ENCODE measurements around the gene PRSS50. TPM values are rescaled to one million over a fixed set of nuclear protein-coding genes. Genes with fewer than 3 reads are reported as not detected.

Gene PRSS50
- total RNA-seq, 1 experiment from 2014 or later: not detected

DNA sequence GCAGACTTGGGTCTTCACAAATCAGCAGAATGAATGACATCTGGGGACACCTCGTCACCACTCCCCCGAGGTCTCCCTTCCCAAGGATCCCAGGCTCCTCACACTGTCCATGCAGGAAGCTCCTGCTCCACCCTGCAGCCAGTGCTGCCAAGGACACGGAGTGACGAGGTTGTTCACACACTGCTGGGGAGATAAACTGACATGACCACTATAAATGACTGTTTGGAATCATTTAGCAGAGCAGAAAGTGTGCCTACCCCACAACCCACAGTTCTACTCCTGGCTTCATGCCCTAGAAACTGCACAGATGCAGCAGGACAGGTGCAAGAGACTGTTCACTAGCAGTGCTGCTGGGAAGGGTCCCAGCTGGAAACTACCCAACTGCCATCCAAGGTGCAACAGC is 19.7 kb upstream of the PRSS50 start:
- no peak for DNase-seq (ENCODE audit: low read depth, low spot score)
- ChIA-PET POLR2A (no interaction called here), CTCF (no interaction called here), RAD21 (ENCODE audit: low non-redundant PET in 1 of 2, low total read pairs in 2 of 2, uncharacterized antibody in 2 of 2, unreplicated experiment in 2 of 2) (no interaction called here)
- no peaks in the 10 kb centered on the region for H4K20me1 ChIP-seq (ENCODE audit: insufficient read depth)
- BruUV-seq (replicated peaks): no TSS peak
- no peaks in the 10 kb centered on the region for H3K4me1 ChIP-seq (ENCODE audit: control insufficient read depth in 1 of 2, insufficient read depth in 2 of 2, low read length in 2 of 2)
- no peak overlapping the region for H2AFZ ChIP-seq (ENCODE audit: low read depth, low read length, poor library complexity, severe bottlenecking)
- H3K4me3 ChIP-seq (replicated peaks in 1 of 2; ENCODE audit: low read depth in 1 of 2, low read length in 2 of 2): no peak overlapping the region
- H3K9ac ChIP-seq (ENCODE audit: low read length): no peak overlapping the region
- H3K79me2 ChIP-seq (ENCODE audit: insufficient read depth, low read length): no peaks in the 10 kb centered on the region
- no peaks in the 10 kb centered on the region for H3K36me3 ChIP-seq (ENCODE audit: control insufficient read depth in 1 of 2, insufficient read depth in 2 of 2, low read length in 2 of 2)
- intact Hi-C loops (cut with micrococcal nuclease): no loop called here
- H3K9me2 ChIP-seq (ENCODE audit: insufficient read depth): no peaks in the 10 kb centered on the region
- no peaks in the 10 kb centered on the region for H3K9me3 ChIP-seq (ENCODE audit: control insufficient read depth in 1 of 2, insufficient read depth in 1 of 2, low read depth in 1 of 2, low read length in 2 of 2)
- TF ChIP-seq CEBPB (IDR thresholded peaks at IDR 0.05; ENCODE audit: low read depth): no peak
- TF ChIP-seq ZNF274 (IDR thresholded peaks at IDR 0.05; ENCODE audit: low read depth, low read length): no peak
- TF ChIP-seq, protein P1, sequence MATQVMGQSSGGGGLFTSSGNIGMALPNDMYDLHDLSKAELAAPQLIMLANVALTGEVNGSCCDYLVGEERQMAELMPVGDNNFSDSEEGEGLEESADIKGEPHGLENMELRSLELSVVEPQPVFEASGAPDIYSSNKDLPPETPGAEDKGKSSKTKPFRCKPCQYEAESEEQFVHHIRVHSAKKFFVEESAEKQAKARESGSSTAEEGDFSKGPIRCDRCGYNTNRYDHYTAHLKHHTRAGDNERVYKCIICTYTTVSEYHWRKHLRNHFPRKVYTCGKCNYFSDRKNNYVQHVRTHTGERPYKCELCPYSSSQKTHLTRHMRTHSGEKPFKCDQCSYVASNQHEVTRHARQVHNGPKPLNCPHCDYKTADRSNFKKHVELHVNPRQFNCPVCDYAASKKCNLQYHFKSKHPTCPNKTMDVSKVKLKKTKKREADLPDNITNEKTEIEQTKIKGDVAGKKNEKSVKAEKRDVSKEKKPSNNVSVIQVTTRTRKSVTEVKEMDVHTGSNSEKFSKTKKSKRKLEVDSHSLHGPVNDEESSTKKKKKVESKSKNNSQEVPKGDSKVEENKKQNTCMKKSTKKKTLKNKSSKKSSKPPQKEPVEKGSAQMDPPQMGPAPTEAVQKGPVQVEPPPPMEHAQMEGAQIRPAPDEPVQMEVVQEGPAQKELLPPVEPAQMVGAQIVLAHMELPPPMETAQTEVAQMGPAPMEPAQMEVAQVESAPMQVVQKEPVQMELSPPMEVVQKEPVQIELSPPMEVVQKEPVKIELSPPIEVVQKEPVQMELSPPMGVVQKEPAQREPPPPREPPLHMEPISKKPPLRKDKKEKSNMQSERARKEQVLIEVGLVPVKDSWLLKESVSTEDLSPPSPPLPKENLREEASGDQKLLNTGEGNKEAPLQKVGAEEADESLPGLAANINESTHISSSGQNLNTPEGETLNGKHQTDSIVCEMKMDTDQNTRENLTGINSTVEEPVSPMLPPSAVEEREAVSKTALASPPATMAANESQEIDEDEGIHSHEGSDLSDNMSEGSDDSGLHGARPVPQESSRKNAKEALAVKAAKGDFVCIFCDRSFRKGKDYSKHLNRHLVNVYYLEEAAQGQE (IDR thresholded peaks at IDR 0.05; ENCODE audit: low read depth): no peak
- TF ChIP-seq YY1 (IDR thresholded peaks at IDR 0.05; ENCODE audit: extremely low read depth, insufficient replicate concordance, low read depth, low read length): no peak
- no peak for TF ChIP-seq SRF (IDR thresholded peaks at IDR 0.05; ENCODE audit: low read depth)
- TF ChIP-seq EGR1 (IDR thresholded peaks at IDR 0.05; ENCODE audit: low read depth): no peak
- TF ChIP-seq, protein P2, sequence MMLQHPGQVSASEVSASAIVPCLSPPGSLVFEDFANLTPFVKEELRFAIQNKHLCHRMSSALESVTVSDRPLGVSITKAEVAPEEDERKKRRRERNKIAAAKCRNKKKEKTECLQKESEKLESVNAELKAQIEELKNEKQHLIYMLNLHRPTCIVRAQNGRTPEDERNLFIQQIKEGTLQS (IDR thresholded peaks at IDR 0.05): no peak
- ATAC-seq: no peak
- H3K27ac ChIP-seq (ENCODE audit: low read depth, low read length): no peak overlapping the region
- no peak overlapping the region for H3K4me2 ChIP-seq (ENCODE audit: low read length)
- H3K27me3 ChIP-seq (ENCODE audit: insufficient read depth, low read length): no peaks in the 10 kb centered on the region
